ENCODE measurements around the gene GARIN3.

GARIN3 gene

GRCh38 chr5:157137691-157138090 lies 28.4 kb downstream of the GARIN3 start:
- H3K36me3 ChIP-seq (ENCODE audit: control insufficient read depth, insufficient read depth, low read length, severe bottlenecking), result peaks cover 23% of the 10 kb centered on the region
- peaks cover 15% of the 10 kb centered on the region for H3K4me1 ChIP-seq (ENCODE audit: control insufficient read depth, insufficient read depth, low read length)
- DNase-seq (ENCODE audit: low read depth), result peak; percentile 13
- H3K9ac ChIP-seq (ENCODE audit: low read length), result no peak overlapping the region
- no peak overlapping the region for H3K4me3 ChIP-seq (ENCODE audit: low read length)
- no peaks in the 10 kb centered on the region for H3K27me3 ChIP-seq (replicated peaks; ENCODE audit: control insufficient read depth, insufficient read depth, low read length)
- H3K9me3 ChIP-seq (ENCODE audit: control insufficient read depth, low read length), result no peaks in the 10 kb centered on the region

GRCh38 chr5:157132281-157132612 lies 33.8 kb downstream of the GARIN3 start:
- H3K4me1 ChIP-seq (ENCODE audit: control insufficient read depth, insufficient read depth, low read length), result peaks cover 8% of the 10 kb centered on the region
- peaks cover 2% of the 10 kb centered on the region for H3K36me3 ChIP-seq (ENCODE audit: control insufficient read depth, insufficient read depth, low read length, severe bottlenecking)
- no peaks in the 10 kb centered on the region for H3K9me3 ChIP-seq (ENCODE audit: control insufficient read depth, low read length)
- H3K27me3 ChIP-seq (replicated peaks; ENCODE audit: control insufficient read depth, insufficient read depth, low read length), result no peaks in the 10 kb centered on the region
- H3K4me3 ChIP-seq (ENCODE audit: low read length), result no peak overlapping the region
- no peak overlapping the region for H3K9ac ChIP-seq (ENCODE audit: low read length)
- no peak for DNase-seq (ENCODE audit: low read depth)

GRCh38 chr5:157130925-157131324 lies 35.1 kb downstream of the GARIN3 start:
- H3K9me3 ChIP-seq (ENCODE audit: control insufficient read depth, low read length), result no peaks in the 10 kb centered on the region
- no peaks in the 10 kb centered on the region for H3K27me3 ChIP-seq (replicated peaks; ENCODE audit: control insufficient read depth, insufficient read depth, low read length)
- no peak for DNase-seq (ENCODE audit: low read depth)

GRCh38 chr5:157121709-157122108 lies 44.4 kb downstream of the GARIN3 start:
- H3K27me3 ChIP-seq (replicated peaks; ENCODE audit: control insufficient read depth, insufficient read depth, low read length), result no peaks in the 10 kb centered on the region
- no peaks in the 10 kb centered on the region for H3K36me3 ChIP-seq (ENCODE audit: control insufficient read depth, insufficient read depth, low read length, severe bottlenecking)
- no peak for DNase-seq (ENCODE audit: low read depth)
- H3K9me3 ChIP-seq (ENCODE audit: control insufficient read depth, low read length), result peaks cover 19% of the 10 kb centered on the region
- no peaks in the 10 kb centered on the region for H3K4me1 ChIP-seq (ENCODE audit: control insufficient read depth, insufficient read depth, low read length)
- H3K9ac ChIP-seq (ENCODE audit: low read length), result no peak overlapping the region
- H3K4me3 ChIP-seq (ENCODE audit: low read length), result no peak overlapping the region

More at GRCh38 chr5:157130925-157131324, 35.1 kb downstream of the GARIN3 start:
- H3K4me3 ChIP-seq (ENCODE audit: low read length), result no peak overlapping the region
- peaks cover 8% of the 10 kb centered on the region for H3K4me1 ChIP-seq (ENCODE audit: control insufficient read depth, insufficient read depth, low read length)
- H3K36me3 ChIP-seq (ENCODE audit: control insufficient read depth, insufficient read depth, low read length, severe bottlenecking), result no peaks in the 10 kb centered on the region
- H3K9ac ChIP-seq (ENCODE audit: low read length), result no peak overlapping the region

- H3K36me3 ChIP-seq (ENCODE audit: control insufficient read depth, insufficient read depth, low read length, severe bottlenecking), result no peaks in the 10 kb centered on the region
- H3K4me1 ChIP-seq (ENCODE audit: control insufficient read depth, insufficient read depth, low read length), result peaks cover 6% of the 10 kb centered on the region
- H3K9ac ChIP-seq (ENCODE audit: low read length), result no peak overlapping the region
- DNase-seq (ENCODE audit: low read depth), result no peak
- H3K27me3 ChIP-seq (replicated peaks; ENCODE audit: control insufficient read depth, insufficient read depth, low read length), result no peaks in the 10 kb centered on the region
- no peak overlapping the region for H3K4me3 ChIP-seq (ENCODE audit: low read length)
- H3K9me3 ChIP-seq (ENCODE audit: control insufficient read depth, low read length), result peaks cover 19% of the 10 kb centered on the region
Observed at GRCh38 chr5:157120102-157120501, 46.0 kb downstream of the GARIN3 start.

GRCh38 chr5:157116483-157116954 lies 49.5 kb downstream of the GARIN3 start:
- peaks cover 4% of the 10 kb centered on the region for H3K9me3 ChIP-seq (ENCODE audit: control insufficient read depth, low read length)
- no peak overlapping the region for H3K9ac ChIP-seq (ENCODE audit: low read length)
- H3K4me3 ChIP-seq (ENCODE audit: low read length), result no peak overlapping the region
- DNase-seq (ENCODE audit: low read depth), result no peak
- no peaks in the 10 kb centered on the region for H3K36me3 ChIP-seq (ENCODE audit: control insufficient read depth, insufficient read depth, low read length, severe bottlenecking)
- H3K4me1 ChIP-seq (ENCODE audit: control insufficient read depth, insufficient read depth, low read length), result peaks cover 10% of the 10 kb centered on the region
- H3K27me3 ChIP-seq (replicated peaks; ENCODE audit: control insufficient read depth, insufficient read depth, low read length), result no peaks in the 10 kb centered on the region

- Histone ChIP-seq H3K4me1 (ENCODE audit: control insufficient read depth, insufficient read depth, low read length) (peaks cover 10% of the 10 kb centered on the region), H3K36me3 (ENCODE audit: control insufficient read depth, insufficient read depth, low read length, severe bottlenecking) (no peaks in the 10 kb centered on the region)
- no peak for DNase-seq (ENCODE audit: low read depth)
Observed at GRCh38 chr5:157115502-157115901, 50.6 kb downstream of the GARIN3 start.

GRCh38 chr5:157115012-157115411 lies 51.1 kb downstream of the GARIN3 start:
- Histone ChIP-seq H3K4me1 (ENCODE audit: control insufficient read depth, insufficient read depth, low read length) (peaks cover 10% of the 10 kb centered on the region), H3K9ac (ENCODE audit: low read length) (no peak overlapping the region), H3K27me3 (replicated peaks; ENCODE audit: control insufficient read depth, insufficient read depth, low read length) (no peaks in the 10 kb centered on the region), H3K9me3 (ENCODE audit: control insufficient read depth, low read length) (no peaks in the 10 kb centered on the region), H3K4me3 (ENCODE audit: low read length) (no peak overlapping the region), H3K36me3 (ENCODE audit: control insufficient read depth, insufficient read depth, low read length, severe bottlenecking) (no peaks in the 10 kb centered on the region)
- no peak for DNase-seq (ENCODE audit: low read depth)

More at GRCh38 chr5:157115502-157115901, 50.6 kb downstream of the GARIN3 start:
- Histone ChIP-seq H3K9me3 (ENCODE audit: control insufficient read depth, low read length) (no peaks in the 10 kb centered on the region), H3K9ac (ENCODE audit: low read length) (no peak overlapping the region), H3K4me3 (ENCODE audit: low read length) (no peak overlapping the region), H3K27me3 (replicated peaks; ENCODE audit: control insufficient read depth, insufficient read depth, low read length) (no peaks in the 10 kb centered on the region)

- H3K9me3 ChIP-seq (ENCODE audit: control insufficient read depth, low read length), result no peaks in the 10 kb centered on the region
- peaks cover 19% of the 10 kb centered on the region for H3K4me1 ChIP-seq (ENCODE audit: control insufficient read depth, insufficient read depth, low read length)
- H3K9ac ChIP-seq (ENCODE audit: low read length), result peak overlapping the region; percentile 76
- peak; percentile 11 for DNase-seq (ENCODE audit: low read depth)
- H3K4me3 ChIP-seq (ENCODE audit: low read length), result peak overlapping the region; percentile 48
- H3K36me3 ChIP-seq (ENCODE audit: control insufficient read depth, insufficient read depth, low read length, severe bottlenecking), result no peaks in the 10 kb centered on the region
- no peaks in the 10 kb centered on the region for H3K27me3 ChIP-seq (replicated peaks; ENCODE audit: control insufficient read depth, insufficient read depth, low read length)
Observed at GRCh38 chr5:157113002-157113401, 53.1 kb downstream of the GARIN3 start.
